H1 (cell line): ENCODE results near the gene KBTBD13. TPM values are rescaled to one million over a fixed set of nuclear protein-coding genes. Genes with fewer than 3 reads are reported as not detected.

ENCODE experiments used
- CTCF ChIA-PET: fragments of 300-600 bp; sonication (Branson Sonifier 250); formaldehyde crosslinking; loops from one replicate; lab custom pipeline; 2021; ENCODE audit not compliant: partially characterized antibody; lab: Charles Lee
- POLR2A ChIA-PET: fragments of 300-600 bp; sonication (Branson Sonifier 250); formaldehyde crosslinking; loops from one replicate; lab custom pipeline; 2021; ENCODE audit warnings: inconsistent platforms; ENCODE audit not compliant: partially characterized antibody; lab: Charles Lee
- DNase-seq, 2 experiments: peaks; one replicate each; pipeline versions ENCODE4 v3.0.0 to v3.0.0-alpha.2; 2010 to 2022; ENCODE audit warnings: low spot score in 2 of 2, low read depth in 1 of 2, mixed read lengths in 1 of 2
- FAIRE-seq: peaks from 2 replicates; lab custom pipeline; 2011; peaks lifted over from hg19 to GRCh38; lab: Jason Lieb, UNC
- H2AFZ ChIP-seq: 2 replicates; pipeline ENCODE4 v1.8.1; 2012; ENCODE audit warnings: low read length, inconsistent platforms
- H2AK5ac ChIP-seq: 2 replicates; pipeline ENCODE4 v1.6.1; 2013; ENCODE audit warnings: low read depth, low read length
- H2BK120ac ChIP-seq: replicated peaks from 2 replicates; pipeline ENCODE3; 2013; ENCODE audit warnings: low read depth, low read length, inconsistent platforms
- H2BK12ac ChIP-seq: 2 replicates; pipeline ENCODE4 v1.6.1; 2013; ENCODE audit warnings: low read depth, low read length
- H2BK15ac ChIP-seq: 2 replicates; pipeline ENCODE4 v1.6.1; 2013; ENCODE audit warnings: low read length
- H2BK20ac ChIP-seq: 2 replicates; pipeline ENCODE4 v1.6.1; 2013; ENCODE audit warnings: low read length
- H2BK5ac ChIP-seq: 2 replicates; pipeline ENCODE4 v1.6.1; 2013; ENCODE audit warnings: low read depth, low read length
- H3K14ac ChIP-seq: 2 replicates; pipeline ENCODE4 v1.6.1; 2013; ENCODE audit warnings: inconsistent platforms; ENCODE audit not compliant: insufficient read length
- H3K18ac ChIP-seq: 2 replicates; pipeline ENCODE4 v1.6.1; 2013; ENCODE audit warnings: low read length; ENCODE audit errors: extremely low read depth
- H3K23ac ChIP-seq: 2 replicates; pipeline ENCODE4 v1.6.1; 2013; ENCODE audit warnings: inconsistent platforms; ENCODE audit not compliant: insufficient read length
- H3K23me2 ChIP-seq: 2 replicates; pipeline ENCODE4 v1.6.1; 2013; ENCODE audit warnings: low read depth, low read length
- H3K27ac ChIP-seq: 2 replicates; pipeline ENCODE4 v1.6.1; 2011; ENCODE audit warnings: low read depth, low read length, inconsistent platforms
- H3K27me3 ChIP-seq, 4 experiments: replicated peaks in 1 of 4; 1 replicate in 1 of 4; 2 replicates in 3 of 4; pipeline versions ENCODE4 v1.6.1 to v1.8.1; 2011 to 2013; ENCODE audit warnings: low read length in 3 of 4, mild to moderate bottlenecking in 3 of 4, inconsistent platforms in 2 of 4, mixed read lengths in 2 of 4, moderate library complexity in 1 of 4; ENCODE audit not compliant: control insufficient read depth in 3 of 4, insufficient read depth in 3 of 4; ENCODE audit errors: extremely low read depth in 1 of 4
- H3K36me3 ChIP-seq, 4 experiments: 2 replicates each; pipeline versions ENCODE4 v1.6.1 to v1.8.1; 2011 to 2013; ENCODE audit warnings: mild to moderate bottlenecking in 4 of 4, low read length in 3 of 4, moderate library complexity in 2 of 4, control low read depth in 1 of 4, inconsistent platforms in 1 of 4; ENCODE audit not compliant: insufficient read depth in 4 of 4, control insufficient read depth in 2 of 4
- H3K4ac ChIP-seq: replicated peaks from 2 replicates; pipeline ENCODE3; 2013; ENCODE audit warnings: low read length, low read depth, mixed read lengths, inconsistent platforms; ENCODE audit not compliant: insufficient read length
- H3K4me1 ChIP-seq, 4 experiments: replicated peaks in 1 of 4; 1 replicate in 1 of 4; 2 replicates in 3 of 4; pipeline versions ENCODE4 v1.6.1 to v1.8.1; 2011 to 2013; ENCODE audit warnings: low read length in 3 of 4, inconsistent platforms in 2 of 4, mixed read lengths in 1 of 4; ENCODE audit not compliant: insufficient read depth in 4 of 4, control insufficient read depth in 3 of 4
- H3K4me2 ChIP-seq, 2 experiments: 2 replicates each; pipeline versions ENCODE4 v1.6.1 to v1.8.1; 2011 to 2013; ENCODE audit warnings: low read depth in 2 of 2, low read length in 2 of 2, control low read depth in 1 of 2, inconsistent platforms in 1 of 2, mild to moderate bottlenecking in 1 of 2; ENCODE audit not compliant: insufficient read depth in 1 of 2
- H3K4me3 ChIP-seq, 4 experiments: fragments of 200-600, 300-600 bp in 1 of 4; sonication (generic), shearing (Covaris generic), sonication (Bioruptor Twin) in 1 of 4; 2 replicates each; pipeline versions ENCODE4 v1.5.1 to v1.8.1; 2011 to 2016; ENCODE audit warnings: low read length in 4 of 4, low read depth in 3 of 4, control low read depth in 2 of 4, inconsistent platforms in 2 of 4, mild to moderate bottlenecking in 2 of 4, mixed read lengths in 1 of 4, moderate library complexity in 1 of 4; ENCODE audit not compliant: insufficient read depth in 2 of 4; ENCODE audit errors: extremely low read depth in 1 of 4
- H3K56ac ChIP-seq: replicated peaks from 2 replicates; pipeline ENCODE3; 2013; ENCODE audit warnings: low read depth, mild to moderate bottlenecking, mixed read lengths, low read length, inconsistent platforms; ENCODE audit not compliant: insufficient read length
- H3K79me1 ChIP-seq: 2 replicates; pipeline ENCODE4 v1.6.1; 2013; ENCODE audit warnings: low read depth, low read length, control low read depth
- H3K79me2 ChIP-seq, 2 experiments: 2 replicates each; pipeline versions ENCODE4 v1.6.1 to v1.8.1; 2012 to 2013; ENCODE audit warnings: low read length in 2 of 2, mild to moderate bottlenecking in 2 of 2, inconsistent platforms in 1 of 2; ENCODE audit not compliant: insufficient read depth in 2 of 2, control insufficient read depth in 1 of 2
- H3K9ac ChIP-seq, 4 experiments: replicated peaks in 1 of 4; 1 replicate in 1 of 4; 2 replicates in 3 of 4; pipeline versions ENCODE4 v1.6.1 to v1.8.1; 2011 to 2013; ENCODE audit warnings: low read depth in 3 of 4, low read length in 3 of 4, control low read depth in 2 of 4, mild to moderate bottlenecking in 2 of 4, moderate library complexity in 2 of 4, inconsistent platforms in 1 of 4; ENCODE audit errors: extremely low read depth in 1 of 4
- H3K9me3 ChIP-seq, 2 experiments: 2 replicates each; pipeline versions ENCODE4 v1.6.1 to v1.8.1; 2012 to 2013; ENCODE audit warnings: mild to moderate bottlenecking in 2 of 2, moderate library complexity in 2 of 2, control low read depth in 1 of 2, inconsistent platforms in 1 of 2, low read depth in 1 of 2, low read length in 1 of 2, mixed read lengths in 1 of 2; ENCODE audit not compliant: insufficient read depth in 2 of 2
- H4K20me1 ChIP-seq, 2 experiments: replicated peaks in 1 of 2; 2 replicates each; pipeline versions ENCODE3 to v1.8.1; 2011 to 2013; ENCODE audit warnings: inconsistent platforms in 2 of 2, low read length in 2 of 2, mild to moderate bottlenecking in 1 of 2; ENCODE audit not compliant: insufficient read depth in 2 of 2, control insufficient read depth in 1 of 2
- H4K5ac ChIP-seq: 2 replicates; pipeline ENCODE4 v1.6.1; 2013; ENCODE audit warnings: low read length, low read depth, mixed read lengths, inconsistent platforms; ENCODE audit not compliant: insufficient read length
- H4K8ac ChIP-seq: 2 replicates; pipeline ENCODE4 v1.8.0; 2013; ENCODE audit warnings: mild to moderate bottlenecking, moderate library complexity, low read length, inconsistent platforms; ENCODE audit not compliant: insufficient read depth; ENCODE audit errors: extremely low read depth
- H4K91ac ChIP-seq: replicated peaks from 2 replicates; pipeline ENCODE3; 2013; ENCODE audit warnings: low read length, mixed read lengths, inconsistent platforms; ENCODE audit not compliant: insufficient read length
- CREB1 ChIP-seq: IDR thresholded peaks from 2 replicates; pipeline ENCODE4 v1.6.1; 2012; ENCODE audit warnings: inconsistent platforms
- WGBS, 2 experiments: shearing (Covaris generic) in 1 of 2; methylation state at CpG; one replicate each; pipeline versions ENCODE4 v1.1.6 to v1.1.7; 2013 to 2015; ENCODE audit warnings: low lambda C conversion rate in 2 of 2, mixed read lengths in 2 of 2, inconsistent platforms in 1 of 2, low coverage in 1 of 2, missing lambda C conversion rate in 1 of 2; ENCODE audit not compliant: insufficient replicate concordance in 2 of 2, insufficient coverage in 1 of 2, insufficient read length in 1 of 2; ENCODE audit errors: extremely low coverage in 1 of 2, missing lambda C conversion rate in 1 of 2; 5-methylcytosine and 5-hydroxymethylcytosine counted together
- polyA plus RNA-seq, 7 experiments: library from polyadenylated mRNA; depleted of rRNA in 3 of 7; stranded (reverse) in 5 of 7; unstranded in 2 of 7; fragments of >200 nt in 5 of 7; fragments of 200-250 nt in 2 of 7; gene quantifications; 1 replicate in 5 of 7; 2 replicates in 1 of 7; 4 replicates in 1 of 7; pipeline versions ENCODE4 v1.2.1 to v1.2.3, GENCODE V29; 2011 to 2013; ENCODE audit warnings: missing spikeins in 2 of 7, mixed read lengths in 2 of 7
- total RNA-seq: library from RNA; stranded (reverse); fragmentation: NEBNext Ultra II Directional; extraction: Animal tissue kit (Norgen Biotek cat#: 25700); gene quantifications from 2 replicates; pipeline ENCODE4 v1.2.1, GENCODE V29; 2021
- TF ChIP-seq, protein P1 (sequence below): IDR thresholded peaks from 2 replicates; pipeline ENCODE4 v1.6.1; 2012; ENCODE audit warnings: low read length, inconsistent platforms

Gene KBTBD13
- total and polyA plus RNA-seq, 2 of the 8 experiments (the other 6 are each of a cell fraction or from before 2014, with no cell fraction given), result not detected

- Histone ChIP-seq H2BK5ac (no peak overlapping the region), H4K5ac (no peak overlapping the region), H3K4me1 (no peaks in the 10 kb centered on the region), H2AK5ac (no peak overlapping the region), H4K8ac (no peak overlapping the region), H3K27me3 (no peaks in the 10 kb centered on the region), H2BK120ac (no peak overlapping the region), H3K14ac (no peak overlapping the region), H3K4me2 (no peak overlapping the region), H3K9ac (no peak overlapping the region), H3K56ac (no peak overlapping the region), H3K79me2 (no peaks in the 10 kb centered on the region), H3K23me2 (no peaks in the 10 kb centered on the region), H4K20me1 (no peaks in the 10 kb centered on the region), H2BK15ac (no peak overlapping the region), H3K79me1 (no peaks in the 10 kb centered on the region), H3K18ac (no peak overlapping the region), H3K9me3 (no peaks in the 10 kb centered on the region), H2BK20ac (no peak overlapping the region), H3K4me3 (no peak overlapping the region), H3K23ac (no peak overlapping the region), H3K4ac (no peak overlapping the region), H4K91ac (no peak overlapping the region), H3K36me3 (peaks cover 0 to 5% (median 1%) of the 10 kb centered on the region in 4 experiments; a peak in 1 of 8 replicates), H2BK12ac (no peak overlapping the region), H2AFZ (no peak overlapping the region), H3K27ac (no peak overlapping the region)
- TF ChIP-seq, protein P1, sequence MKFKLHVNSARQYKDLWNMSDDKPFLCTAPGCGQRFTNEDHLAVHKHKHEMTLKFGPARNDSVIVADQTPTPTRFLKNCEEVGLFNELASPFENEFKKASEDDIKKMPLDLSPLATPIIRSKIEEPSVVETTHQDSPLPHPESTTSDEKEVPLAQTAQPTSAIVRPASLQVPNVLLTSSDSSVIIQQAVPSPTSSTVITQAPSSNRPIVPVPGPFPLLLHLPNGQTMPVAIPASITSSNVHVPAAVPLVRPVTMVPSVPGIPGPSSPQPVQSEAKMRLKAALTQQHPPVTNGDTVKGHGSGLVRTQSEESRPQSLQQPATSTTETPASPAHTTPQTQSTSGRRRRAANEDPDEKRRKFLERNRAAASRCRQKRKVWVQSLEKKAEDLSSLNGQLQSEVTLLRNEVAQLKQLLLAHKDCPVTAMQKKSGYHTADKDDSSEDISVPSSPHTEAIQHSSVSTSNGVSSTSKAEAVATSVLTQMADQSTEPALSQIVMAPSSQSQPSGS, result no peak
- TF ChIP-seq CREB1, result 0 out of 2 replicates have a peak, but pooled peaks have one; percentile 34
- no peak for FAIRE-seq
- DNase-seq, result no peak
- CTCF ChIA-PET, result interaction anchor here (0.5 to 3.5 kb wide), 7 partner anchors 10 to 1424 kb away, joined by 3 to 28 read pairs (median 4); no protein-coding TSS in a partner anchor
- 83% methylated on average over 3 of the region's 3 CpGs; no CpG with 5 or more reads in 1 of the 2 experiments for WGBS, 2 experiments
- POLR2A ChIA-PET, result interaction anchor here (1.1 to 1.2 kb wide), 2 partner anchors 20 to 194 kb away, joined by 3 to 4 read pairs; partner anchors contain the start of gene RNU5B-1
These were observed 34.2 kb downstream of the KBTBD13 start for GRCh38 chr15:65110676-65111292.
